Thoracic aorta (tissue), 2 donors: ENCODE measurements around the gene DUSP22. TPM values are rescaled to one million over a fixed set of nuclear protein-coding genes. Genes with fewer than 3 reads are reported as not detected.
"Not testable (repeated sequence)": the region's sequence is repeated elsewhere in the genome, so short reads cannot be mapped to it uniquely, and the experiment has no call there.

Source experiments
- ATAC-seq: fragments of 150-250 bp; one replicate; pipeline ENCODE4 v1.8.0; 2017; ENCODE audit warnings: low read depth; ENCODE audit not compliant: insufficient number of reproducible peaks, low FRiP score
- DNase-seq: peaks from one replicate; pipeline ENCODE4 v3.0.0-alpha.2; 2020; ENCODE audit warnings: low spot score
- H3K27ac ChIP-seq, 2 donors: fragments of 200-600 bp; sonication (generic); 1 replicate in 1 of 2; 2 replicates in 1 of 2; pipeline ENCODE4 v1.5.1; 2016; ENCODE audit warnings: mild to moderate bottlenecking in 2 of 2, moderate library complexity in 2 of 2
- H3K27me3 ChIP-seq: fragments of 200-600 bp; sonication (generic); replicated peaks from 2 replicates; pipeline ENCODE4 v1.6.0; 2016; ENCODE audit warnings: mild to moderate bottlenecking; ENCODE audit not compliant: insufficient read depth
- H3K36me3 ChIP-seq: fragments of 200-600 bp; sonication (generic); one replicate; pipeline ENCODE4 v1.5.1; 2016
- H3K4me1 ChIP-seq, 2 donors: fragments of 200-600 bp; sonication (generic); 1 replicate in 1 of 2; 2 replicates in 1 of 2; pipeline versions ENCODE4 v1.5.1 to v1.6.0; 2016; ENCODE audit warnings: low read depth in 2 of 2, mild to moderate bottlenecking in 1 of 2; ENCODE audit not compliant: control insufficient read depth in 1 of 2
- H3K4me3 ChIP-seq: fragments of 200-600 bp; sonication (generic); 2 replicates; pipeline ENCODE4 v1.5.1; 2016; ENCODE audit warnings: mild to moderate bottlenecking
- H3K9me3 ChIP-seq: fragments of 200-600 bp; sonication (generic); 2 replicates; pipeline ENCODE4 v1.5.1; 2016
- CTCF ChIP-seq: fragments of 200-600 bp; sonication (generic); IDR thresholded peaks from one replicate; pipeline ENCODE4 v1.5.1; 2019; ENCODE audit warnings: antibody characterized with exemption
- total RNA-seq, 2 donors: library from RNA; depleted of rRNA; stranded (reverse); fragments of >200 nt; gene quantifications; one replicate each; pipeline versions ENCODE4 v1.1.0 to v1.2.3, GENCODE V29; 2016

DUSP22 gene, protein sequence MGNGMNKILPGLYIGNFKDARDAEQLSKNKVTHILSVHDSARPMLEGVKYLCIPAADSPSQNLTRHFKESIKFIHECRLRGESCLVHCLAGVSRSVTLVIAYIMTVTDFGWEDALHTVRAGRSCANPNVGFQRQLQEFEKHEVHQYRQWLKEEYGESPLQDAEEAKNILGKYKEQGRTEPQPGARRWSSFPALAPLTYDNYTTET
- 10 to 100 TPM; 49.0 to 74.6 TPM for total RNA-seq

- no peaks in the 10 kb centered on the region for H3K9me3 ChIP-seq
- H3K27me3 ChIP-seq: no peaks in the 10 kb centered on the region
- no peaks in the 10 kb centered on the region for H3K36me3 ChIP-seq
- peaks cover 7 to 22% of the 10 kb centered on the region in 2 donors for H3K4me1 ChIP-seq
- no peak for TF ChIP-seq CTCF
- H3K4me3 ChIP-seq: peak within 1 kb of the TSS; percentile 84
- ATAC-seq (peak; percentile 59), DNase-seq (peak; percentile 78)
- peak within 1 kb of the TSS; percentile 95 to 97 for H3K27ac ChIP-seq
Observed at GRCh38 chr6:291697-292505, at the start of gene DUSP22. TSS of gene DUSP22 (plus strand) at chr6:292487. CDS start at chr6:292540, 53 bp downstream.

- ATAC-seq: no peak
- H3K27ac ChIP-seq: no peak overlapping the region
Observed at GRCh38 chr6:246352-246751, 45.9 kb upstream of the DUSP22 start.

DNA sequence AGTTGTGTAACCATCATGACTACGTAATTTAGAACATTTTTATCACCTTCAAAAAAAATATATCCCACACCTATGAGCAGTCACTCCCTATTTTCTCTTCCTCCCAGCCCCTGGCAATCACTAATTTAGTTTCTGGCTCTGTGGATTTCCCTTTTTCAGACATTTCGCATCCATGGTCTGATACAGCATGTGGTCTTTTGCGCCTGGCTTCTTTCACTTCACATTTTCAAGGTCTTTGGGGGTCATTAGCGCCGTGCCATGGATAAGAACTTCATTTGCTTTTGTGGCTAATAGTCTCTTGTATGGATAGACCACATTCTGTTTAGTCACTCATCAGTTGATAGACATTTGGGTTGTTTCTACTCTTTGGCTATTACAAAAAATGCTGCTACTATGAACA, 44.9 kb upstream of the DUSP22 start:
- Histone ChIP-seq H3K4me3 (no peak overlapping the region), H3K27me3 (no peaks in the 10 kb centered on the region), H3K36me3 (no peaks in the 10 kb centered on the region), H3K27ac (no peak overlapping the region), H3K9me3 (no peaks in the 10 kb centered on the region), H3K4me1 (no peaks in the 10 kb centered on the region)
- DNase-seq: no peak
- no peak for ATAC-seq
- no peak for TF ChIP-seq CTCF

More at GRCh38 chr6:246352-246751, 45.9 kb upstream of the DUSP22 start:
- Histone ChIP-seq H3K36me3 (no peaks in the 10 kb centered on the region), H3K4me1 (no peaks in the 10 kb centered on the region), H3K27me3 (no peaks in the 10 kb centered on the region), H3K9me3 (no peaks in the 10 kb centered on the region), H3K4me3 (no peak overlapping the region)
- DNase-seq: no peak
- no peak for TF ChIP-seq CTCF

- not testable (repeated sequence) for H3K27me3 ChIP-seq, H3K36me3 ChIP-seq, H3K4me3 ChIP-seq, H3K27ac ChIP-seq, ATAC-seq, H3K9me3 ChIP-seq, DNase-seq, H3K4me1 ChIP-seq
Observed at GRCh38 chr6:248046-248445, 44.2 kb upstream of the DUSP22 start.

DNA sequence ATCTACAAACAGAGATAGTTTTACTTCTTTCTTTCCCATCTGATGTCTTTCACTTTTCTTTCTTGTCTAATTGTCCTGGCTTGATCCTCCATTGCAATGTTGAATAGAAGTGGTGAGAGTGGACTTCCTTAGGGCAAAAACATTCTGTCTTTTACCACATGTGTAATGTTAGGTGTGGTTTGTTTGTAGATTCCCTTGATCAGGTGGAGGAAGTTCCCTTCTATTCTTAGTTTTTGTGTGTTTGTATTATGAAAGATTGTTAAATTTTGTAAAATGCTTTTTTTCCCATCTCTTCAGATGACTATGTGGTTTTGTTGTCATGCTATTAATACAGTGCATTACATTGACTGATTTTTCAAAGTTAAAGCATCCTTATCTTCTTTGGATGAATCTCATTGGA, 41.6 kb upstream of the DUSP22 start:
- no peak for TF ChIP-seq CTCF
- DNase-seq: no peak
- no peak overlapping the region for H3K4me3 ChIP-seq
- no peak for ATAC-seq
- H3K4me1 ChIP-seq: no peaks in the 10 kb centered on the region
- no peaks in the 10 kb centered on the region for H3K9me3 ChIP-seq
- no peaks in the 10 kb centered on the region for H3K27me3 ChIP-seq
- H3K27ac ChIP-seq: no peak overlapping the region
- H3K36me3 ChIP-seq: no peaks in the 10 kb centered on the region
